Thyroid gland (tissue), 4 donors: Measurements from ENCODE around the gene SIPA1L2. TPM values are rescaled to one million over a fixed set of nuclear protein-coding genes. Genes with fewer than 3 reads are reported as not detected.

ENCODE experiments used
- DNase-seq, 2 donors: peaks; one replicate each; pipeline ENCODE4 v3.0.0-alpha.2; 2019
- H3K27ac ChIP-seq, 3 donors: fragments of 200-600 bp; sonication (generic); 1 replicate in 2 of 3; 2 replicates in 1 of 3; pipeline ENCODE4 v1.5.1; 2016 to 2019; ENCODE audit warnings: mild to moderate bottlenecking in 1 of 3, moderate library complexity in 1 of 3
- H3K27me3 ChIP-seq: fragments of 200-600 bp; sonication (generic); one replicate; pipeline ENCODE4 v1.5.1; 2019
- H3K36me3 ChIP-seq, 2 donors: fragments of 200-600 bp; sonication (generic); one replicate each; pipeline ENCODE4 v1.5.1; 2016 to 2019
- H3K4me1 ChIP-seq, 2 donors: fragments of 200-600 bp; sonication (generic); one replicate each; pipeline ENCODE4 v1.5.1; 2017 to 2019
- H3K4me3 ChIP-seq, 3 donors: fragments of 200-600 bp; sonication (generic); replicated peaks in 1 of 3; 1 replicate in 2 of 3; 2 replicates in 1 of 3; pipeline ENCODE4 v1.5.1; 2016; ENCODE audit warnings: mild to moderate bottlenecking in 1 of 3
- H3K9me3 ChIP-seq: fragments of 200-600 bp; sonication (generic); one replicate; pipeline ENCODE4 v1.5.1; 2017
- CTCF ChIP-seq, 6 experiments: fragments of 200-600 bp in 3 of 6; fragments of 450-650 bp in 3 of 6; sonication (generic) in 3 of 6; IDR thresholded peaks; one replicate each; pipeline ENCODE4 v1.5.1; 2016 to 2019; ENCODE audit warnings: antibody characterized with exemption in 6 of 6, mild to moderate bottlenecking in 2 of 6, inconsistent platforms in 1 of 6, moderate library complexity in 1 of 6
- POLR2A ChIP-seq, 2 donors: fragments of 450-650 bp; IDR thresholded peaks; one replicate each; pipeline ENCODE4 v1.6.1; 2017; ENCODE audit warnings: antibody characterized with exemption in 2 of 2, mild to moderate bottlenecking in 2 of 2, moderate library complexity in 1 of 2
- WGBS, 2 donors: methylation state at CpG; one replicate each; pipeline ENCODE4 v1.1.5; 2017; 5-methylcytosine and 5-hydroxymethylcytosine counted together
- intact Hi-C: fragments of 100-400 bp; cut with DNase I; formaldehyde crosslinking; loops from one replicate; pipeline ENCODE4 v1.15.1; 2023
- total RNA-seq, 4 donors: library from RNA; depleted of rRNA; stranded (reverse); fragments of >200 nt; gene quantifications; one replicate each; pipeline ENCODE4 v1.2.3, GENCODE V29; 2016

The SIPA1L2 gene
- total RNA-seq, 4 donors from 2014 or later: 15.6 to 44.9 (median 31.3) TPM

GRCh38 chr1:232635279-232635678 is 5.3 kb upstream of the SIPA1L2 start:
- intact Hi-C loops: loop anchor here (5.0 kb wide), 1 partner anchor 607 kb away; no protein-coding TSS in a partner anchor
- Histone ChIP-seq H3K27ac (no peak overlapping the region), H3K36me3 (no peaks in the 10 kb centered on the region), H3K4me3 (no peak overlapping the region), H3K4me1 (peaks cover 19% of the 10 kb centered on the region in 2 donors), H3K9me3 (no peaks in the 10 kb centered on the region), H3K27me3 (no peaks in the 10 kb centered on the region)
- no peak for DNase-seq
- no peak for TF ChIP-seq POLR2A (IDR thresholded peaks at IDR 0.05)
- no peak for TF ChIP-seq CTCF (IDR thresholded peaks at IDR 0.05)

DNA sequence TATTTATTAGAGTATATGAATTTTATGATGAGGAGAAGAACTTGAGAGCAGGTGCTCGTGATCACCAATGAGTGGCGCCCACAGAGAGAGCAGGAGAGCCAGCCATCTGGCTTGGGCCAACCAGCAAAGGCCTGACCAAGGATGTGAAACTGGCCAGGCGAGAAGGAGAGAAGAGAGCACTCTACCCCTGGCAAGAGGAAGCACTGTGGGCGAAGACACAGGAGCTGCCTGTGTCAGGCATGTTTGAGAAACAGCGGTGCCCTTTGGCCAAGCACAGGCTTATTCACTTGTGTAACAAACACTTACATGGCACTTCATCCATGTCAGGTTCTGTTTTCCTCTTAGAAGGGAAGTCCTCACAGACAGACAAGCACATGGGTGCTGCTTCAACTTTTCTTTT is 4.2 kb upstream of the SIPA1L2 start:
- no peaks in the 10 kb centered on the region for H3K27me3 ChIP-seq
- no peak overlapping the region for H3K4me3 ChIP-seq
- intact Hi-C loops: no loop called here
- peak overlapping the region; percentile 6 to 33 (median 12) for H3K27ac ChIP-seq
- TF ChIP-seq POLR2A (IDR thresholded peaks at IDR 0.05) (peak in 1 of 2 donors; percentile 18), CTCF (IDR thresholded peaks at IDR 0.05) (peak in 1 of 6 experiments; percentile 10)
- WGBS, 2 donors: 30 to 32% methylated on average over 5 of the region's 5 CpGs
- H3K9me3 ChIP-seq: no peaks in the 10 kb centered on the region
- no peaks in the 10 kb centered on the region for H3K36me3 ChIP-seq
- peaks cover 19% of the 10 kb centered on the region in 2 donors for H3K4me1 ChIP-seq
- DNase-seq: peak; percentile 93 to 95

GRCh38 chr1:232630894-232631195 is 912 bp upstream of the SIPA1L2 start:
- DNase-seq: no peak
- Histone ChIP-seq H3K4me3 (peak overlapping the region; percentile 35 to 62 (median 44)), H3K27me3 (no peaks in the 10 kb centered on the region), H3K27ac (peak overlapping the region; percentile 89 to 97 (median 93)), H3K9me3 (no peaks in the 10 kb centered on the region), H3K4me1 (peaks cover 31 to 33% of the 10 kb centered on the region in 2 donors), H3K36me3 (no peaks in the 10 kb centered on the region)
- no peak for TF ChIP-seq CTCF (IDR thresholded peaks at IDR 0.05)
- no peak for TF ChIP-seq POLR2A (IDR thresholded peaks at IDR 0.05)
- intact Hi-C loops: no loop called here
- 3 to 4% methylated on average over 8 of the region's 8 CpGs for WGBS, 2 donors

DNA sequence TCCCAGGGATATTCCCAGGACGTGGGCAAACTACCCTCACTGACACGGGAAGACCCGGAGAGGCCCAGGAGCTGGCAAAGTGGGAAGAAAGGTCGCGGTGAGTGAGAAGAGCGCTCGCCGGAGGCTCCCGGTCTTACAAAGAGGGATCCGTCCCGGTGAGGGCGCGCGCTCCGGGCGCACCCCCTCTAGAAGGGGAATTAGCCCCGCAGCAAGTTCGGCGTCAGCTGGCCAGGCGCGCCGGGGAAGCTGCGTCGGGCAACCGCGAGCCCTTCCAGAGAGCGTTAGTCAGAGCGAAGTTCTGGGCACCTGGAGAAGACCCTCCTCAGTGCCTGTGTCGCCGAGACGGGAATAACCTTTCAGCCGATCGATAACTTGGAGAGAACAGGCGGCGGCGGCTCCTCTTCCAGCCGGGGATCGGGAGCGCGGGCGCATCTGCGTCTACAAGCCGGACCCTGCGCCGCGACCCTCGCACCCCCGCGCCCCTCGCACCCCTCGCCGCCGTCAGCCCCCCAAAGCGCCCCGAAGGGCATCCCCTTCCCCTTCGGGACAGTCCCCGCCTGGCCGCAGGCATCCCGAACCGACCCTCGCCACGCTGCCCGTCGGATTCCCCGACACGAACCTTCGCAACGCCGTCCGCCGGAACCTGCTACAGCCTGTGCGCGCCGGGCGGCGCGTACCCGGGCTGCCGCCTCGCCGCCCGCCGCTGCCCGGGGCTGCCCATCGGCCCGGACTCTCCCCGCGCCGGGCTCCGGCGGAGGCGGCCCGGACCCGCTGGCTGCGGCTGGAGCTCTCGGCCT is 485 bp downstream of the SIPA1L2 start:
- 0 to 2% methylated on average over 11 to 21 of the region's 96 CpGs for WGBS, 2 donors
- peak; percentile 45 to 46 for DNase-seq

More for the DNA sequence above, 485 bp downstream of the SIPA1L2 start:
- peaks cover 21 to 24% of the 10 kb centered on the region in 2 donors for H3K4me1 ChIP-seq
- TF ChIP-seq CTCF (IDR thresholded peaks at IDR 0.05): peak in 1 of 6 experiments; percentile 3
- TF ChIP-seq POLR2A (IDR thresholded peaks at IDR 0.05): no peak
- H3K4me3 ChIP-seq: peak overlapping the region; percentile 5 to 62 (median 32)
- H3K36me3 ChIP-seq: no peaks in the 10 kb centered on the region
- H3K27me3 ChIP-seq: no peaks in the 10 kb centered on the region
- H3K9me3 ChIP-seq: no peaks in the 10 kb centered on the region
- intact Hi-C loops: loop anchor here (10.0 kb wide), 1 partner anchor 765 kb away; no protein-coding TSS in a partner anchor
- H3K27ac ChIP-seq: peak overlapping the region in 2 of 3 donors; percentile 41 to 59
